Prostate gland (tissue), 2 donors: Measurements from ENCODE around the gene RPL32. TPM values are rescaled to one million over a fixed set of nuclear protein-coding genes. Genes with fewer than 3 reads are reported as not detected.
"Not testable (repeated sequence)": the region's sequence is repeated elsewhere in the genome, so short reads cannot be mapped to it uniquely, and the experiment has no call there.

Source experiments
- DNase-seq: peaks from one replicate; pipeline ENCODE4 v3.0.0-alpha.2; 2019; ENCODE audit warnings: low spot score
- H3K27ac ChIP-seq, 2 donors: fragments of 200-600 bp; sonication (generic); 2 replicates each; pipeline ENCODE4 v1.5.1; 2017 to 2019
- H3K27me3 ChIP-seq: fragments of 200-600 bp; sonication (generic); replicated peaks from 2 replicates; pipeline ENCODE4 v1.5.1; 2019; ENCODE audit not compliant: insufficient read depth
- H3K36me3 ChIP-seq, 2 donors: fragments of 200-600 bp; sonication (generic); 1 replicate in 1 of 2; 2 replicates in 1 of 2; pipeline versions ENCODE4 v1.5.1 to v1.8.1; 2017 to 2019
- H3K4me1 ChIP-seq: fragments of 200-600 bp; sonication (generic); replicated peaks from 2 replicates; pipeline ENCODE4 v1.5.1; 2019
- H3K4me3 ChIP-seq, 2 donors: fragments of 200-600 bp; sonication (generic); 2 replicates each; pipeline ENCODE4 v1.5.1; 2017 to 2019
- H3K9me3 ChIP-seq: fragments of 200-600 bp; sonication (generic); 2 replicates; pipeline ENCODE4 v1.5.1; 2017
- POLR2A ChIP-seq: fragments of 450-650 bp; IDR thresholded peaks from one replicate; pipeline ENCODE4 v1.6.1; 2016; ENCODE audit warnings: antibody characterized with exemption, mild to moderate bottlenecking
- POLR2AphosphoS5 ChIP-seq: sonication (generic); formaldehyde crosslinking; IDR thresholded peaks from one replicate; pipeline ENCODE4 v1.6.1; 2017; ENCODE audit warnings: antibody characterized with exemption
- WGBS: methylation state at CpG from one replicate; pipeline ENCODE4 v1.1.5; 2018; 5-methylcytosine and 5-hydroxymethylcytosine counted together
- intact Hi-C: fragments of 100-400 bp; cut with DNase I; formaldehyde crosslinking; loops from one replicate; pipeline ENCODE4 v1.14.2; 2022
- total RNA-seq, 2 donors: library from RNA; depleted of rRNA; stranded (reverse); fragments of >200 nt; gene quantifications; one replicate each; pipeline ENCODE4 v1.1.0, GENCODE V29; 2016
- TF ChIP-seq, protein P1 (sequence below), 4 experiments: fragments of 200-600 bp in 2 of 4; fragments of 450-650 bp in 2 of 4; sonication (generic) in 2 of 4; IDR thresholded peaks; 1 replicate in 3 of 4; 2 replicates in 1 of 4; pipeline ENCODE4 v1.5.1; 2016 to 2019; ENCODE audit warnings: antibody characterized with exemption in 4 of 4, mild to moderate bottlenecking in 2 of 4, moderate library complexity in 2 of 4

RPL32 gene
- total RNA-seq, 2 donors from 2014 or later: 851 to 1,881 TPM

DNA sequence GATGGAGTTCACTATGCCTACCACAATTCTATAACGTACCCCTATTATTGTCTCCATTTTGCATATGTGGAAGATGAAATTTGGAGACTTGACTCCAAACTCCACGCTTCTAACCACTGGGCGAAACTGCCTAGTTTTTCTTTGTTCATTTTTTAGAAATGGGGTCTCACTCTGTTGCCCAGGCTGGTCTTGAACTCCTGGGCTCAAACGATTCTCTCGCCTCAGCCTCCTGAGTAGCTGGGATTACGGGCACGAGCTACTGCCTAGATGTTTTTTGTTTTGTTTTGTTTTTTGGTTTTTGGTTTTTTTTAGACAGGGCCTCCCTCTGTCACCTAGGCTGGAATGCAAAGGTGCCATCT is 584 bp upstream of the RPL32 start:
- Histone ChIP-seq H3K4me3 (no peak overlapping the region), H3K4me1 (peaks cover 14% of the 10 kb centered on the region), H3K27me3 (no peaks in the 10 kb centered on the region), H3K36me3 (peaks cover 0 to 14% of the 10 kb centered on the region in 2 donors), H3K9me3 (no peaks in the 10 kb centered on the region), H3K27ac (peak overlapping the region; percentile 89 to 94)
- TF ChIP-seq POLR2AphosphoS5: no peak
- TF ChIP-seq POLR2A: no peak
- TF ChIP-seq, protein P1, sequence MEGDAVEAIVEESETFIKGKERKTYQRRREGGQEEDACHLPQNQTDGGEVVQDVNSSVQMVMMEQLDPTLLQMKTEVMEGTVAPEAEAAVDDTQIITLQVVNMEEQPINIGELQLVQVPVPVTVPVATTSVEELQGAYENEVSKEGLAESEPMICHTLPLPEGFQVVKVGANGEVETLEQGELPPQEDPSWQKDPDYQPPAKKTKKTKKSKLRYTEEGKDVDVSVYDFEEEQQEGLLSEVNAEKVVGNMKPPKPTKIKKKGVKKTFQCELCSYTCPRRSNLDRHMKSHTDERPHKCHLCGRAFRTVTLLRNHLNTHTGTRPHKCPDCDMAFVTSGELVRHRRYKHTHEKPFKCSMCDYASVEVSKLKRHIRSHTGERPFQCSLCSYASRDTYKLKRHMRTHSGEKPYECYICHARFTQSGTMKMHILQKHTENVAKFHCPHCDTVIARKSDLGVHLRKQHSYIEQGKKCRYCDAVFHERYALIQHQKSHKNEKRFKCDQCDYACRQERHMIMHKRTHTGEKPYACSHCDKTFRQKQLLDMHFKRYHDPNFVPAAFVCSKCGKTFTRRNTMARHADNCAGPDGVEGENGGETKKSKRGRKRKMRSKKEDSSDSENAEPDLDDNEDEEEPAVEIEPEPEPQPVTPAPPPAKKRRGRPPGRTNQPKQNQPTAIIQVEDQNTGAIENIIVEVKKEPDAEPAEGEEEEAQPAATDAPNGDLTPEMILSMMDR (IDR thresholded peaks at IDR 0.05): no peak
- WGBS: 51% methylated on average over 7 of the region's 7 CpGs
- intact Hi-C loops: no loop called here
- no peak for DNase-seq

DNA sequence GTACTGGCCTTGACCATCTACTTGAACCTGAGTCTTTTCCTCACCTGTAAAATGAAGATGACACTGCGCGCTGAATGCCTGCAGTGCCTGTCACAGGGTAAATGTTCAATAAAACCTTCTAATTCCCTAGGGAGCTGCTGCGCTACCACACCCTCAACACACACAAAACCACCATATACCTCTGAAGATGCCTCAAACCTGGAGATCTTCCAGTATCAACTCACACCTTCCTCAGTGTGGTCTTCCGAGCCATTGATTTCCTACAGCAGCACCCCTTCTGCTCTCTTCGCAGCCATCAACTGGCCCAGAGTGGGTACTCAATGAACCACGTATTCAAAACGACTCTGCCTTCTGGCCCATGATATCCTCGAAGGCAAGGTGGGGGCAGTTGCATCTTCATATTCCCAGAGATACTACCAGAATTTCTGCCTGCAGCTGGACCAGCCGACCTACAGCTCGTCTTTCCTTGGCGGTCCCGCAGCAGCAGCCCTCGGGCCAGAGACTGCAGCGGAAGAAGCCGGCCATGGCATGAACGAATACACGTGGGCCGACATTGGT is 695 bp downstream of the RPL32 start:
- peak overlapping the region; percentile 89 to 94 for H3K27ac ChIP-seq
- peaks cover 14% of the 10 kb centered on the region for H3K4me1 ChIP-seq
- DNase-seq: no peak
- intact Hi-C loops: no loop called here
- WGBS: 3% methylated on average over 18 of the region's 18 CpGs
- H3K36me3 ChIP-seq: peaks cover 4 to 21% of the 10 kb centered on the region in 2 donors
- no peaks in the 10 kb centered on the region for H3K27me3 ChIP-seq
- H3K9me3 ChIP-seq: no peaks in the 10 kb centered on the region
- TF ChIP-seq, protein P1 (IDR thresholded peaks at IDR 0.05): no peak
- TF ChIP-seq POLR2AphosphoS5 (no peak), POLR2A (no peak)
- H3K4me3 ChIP-seq: peak overlapping the region; percentile 52 to 55

DNA sequence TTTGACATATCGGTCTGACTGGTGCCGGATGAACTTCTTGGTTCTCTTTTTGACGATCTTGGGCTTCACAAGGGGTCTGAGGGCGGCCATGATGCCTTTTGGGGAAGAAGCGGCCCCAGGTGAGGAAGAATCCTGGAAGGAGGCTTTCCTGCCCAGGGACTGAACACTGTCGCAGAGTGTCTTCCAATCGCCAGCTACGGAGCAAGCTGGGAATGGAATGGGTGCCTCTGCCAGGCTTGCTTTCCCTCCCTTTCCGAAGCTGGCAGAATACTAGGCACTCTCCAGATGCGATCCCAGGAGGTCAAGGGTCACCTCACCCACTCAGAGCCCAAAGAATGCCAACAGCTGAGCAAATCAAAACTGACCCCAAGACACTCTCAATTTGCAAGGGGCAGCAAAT is 1.2 kb downstream of the RPL32 start:
- Histone ChIP-seq H3K4me3 (peak overlapping the region; percentile 52 to 55), H3K4me1 (peaks cover 14% of the 10 kb centered on the region), H3K36me3 (peaks cover 7 to 26% of the 10 kb centered on the region in 2 donors)
- H3K27me3 ChIP-seq, DNase-seq, H3K27ac ChIP-seq, H3K9me3 ChIP-seq, intact Hi-C loops: not testable (repeated sequence)
- 48% methylated on average over 10 of the region's 10 CpGs for WGBS

GRCh38 chr3:12839156-12839946 is 2.0 kb downstream of the RPL32 start:
- Histone ChIP-seq H3K27me3 (no peaks in the 10 kb centered on the region), H3K9me3 (no peaks in the 10 kb centered on the region), H3K27ac (no peak overlapping the region), H3K4me3 (peak overlapping the region in 1 of 2 donors; percentile 55), H3K36me3 (peaks cover 7 to 27% of the 10 kb centered on the region in 2 donors), H3K4me1 (peaks cover 14% of the 10 kb centered on the region)
- intact Hi-C loops: loop anchor here (10.0 kb wide), 2 partner anchors 135 to 285 kb away; partner anchors contain the start of gene MKRN2
- no peak for TF ChIP-seq POLR2A
- 71% methylated on average over 11 of the region's 11 CpGs for WGBS
- DNase-seq: no peak

DNA sequence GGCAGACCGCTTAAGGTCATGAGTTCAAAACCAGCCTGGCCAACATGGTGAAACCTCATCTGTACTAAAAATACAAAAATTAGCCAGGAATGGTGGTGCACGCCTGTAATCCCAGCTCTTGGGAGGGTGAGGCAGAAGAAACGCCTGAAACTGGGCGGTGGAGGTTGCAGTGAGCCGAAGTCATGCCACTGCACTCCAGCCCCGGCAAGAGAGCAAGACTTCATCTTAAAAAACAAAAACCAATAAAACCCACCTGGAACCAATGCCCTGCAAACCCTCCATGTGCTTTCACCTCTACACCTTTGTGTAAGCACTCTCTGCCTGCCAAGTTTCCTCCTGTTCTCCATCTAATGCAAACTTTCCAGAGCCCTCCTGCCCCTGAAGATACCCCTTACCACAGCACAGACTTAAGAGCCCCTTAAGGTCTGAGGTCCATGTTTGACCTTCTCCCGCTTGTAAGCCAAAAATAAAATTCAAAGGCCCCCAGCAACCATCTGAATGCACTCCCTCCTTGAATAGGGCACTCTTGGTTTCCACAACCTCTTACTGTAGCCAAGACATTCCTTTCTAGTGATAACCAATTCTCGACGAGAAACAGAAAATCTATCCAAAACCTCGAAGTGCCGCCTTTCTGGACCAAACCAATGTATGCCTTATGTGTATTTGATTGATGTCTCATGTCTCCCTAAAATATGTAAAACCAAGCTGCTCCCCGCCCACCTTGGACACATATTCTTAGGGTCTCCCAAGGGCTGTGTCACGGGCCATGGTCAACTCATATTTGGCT is 3.0 kb downstream of the RPL32 start:
- no peak for DNase-seq
- intact Hi-C loops: loop anchor here (10.0 kb wide), 2 partner anchors 134 to 284 kb away; partner anchors contain the start of gene MKRN2
- TF ChIP-seq POLR2AphosphoS5 (no peak), POLR2A (no peak)
- TF ChIP-seq, protein P1 (IDR thresholded peaks at IDR 0.05): no peak
- Histone ChIP-seq H3K4me3 (no peak overlapping the region), H3K36me3 (peaks cover 7 to 28% of the 10 kb centered on the region in 2 donors), H3K27me3 (no peaks in the 10 kb centered on the region), H3K4me1 (peaks cover 14% of the 10 kb centered on the region), H3K27ac (no peak overlapping the region), H3K9me3 (no peaks in the 10 kb centered on the region)
- WGBS: 65% methylated on average over 13 of the region's 13 CpGs
